ENCODE data around the gene FAT4. TPM values are rescaled to one million over a fixed set of nuclear protein-coding genes. Genes with fewer than 3 reads are reported as not detected.

Gene FAT4
- total and polyA plus RNA-seq, 2 of the 8 experiments (the other 6 are each of a cell fraction or from before 2014, with no cell fraction given): 1.3 to 5.3 TPM

- TF ChIP-seq RBBP5 (IDR thresholded peaks at IDR 0.05; ENCODE audit: borderline replicate concordance, low read depth, low read length): no peak
- TF ChIP-seq GTF2F1 (IDR thresholded peaks at IDR 0.05; ENCODE audit: borderline replicate concordance, low read depth, low read length): no peak
- no peak for TF ChIP-seq RFX5 (IDR thresholded peaks at IDR 0.05; ENCODE audit: borderline replicate concordance, low read depth, low read length)
- TF ChIP-seq BCL11A (IDR thresholded peaks at IDR 0.05; ENCODE audit: low read depth in 2 of 2, low read length in 2 of 2): no peak
- no peak for TF ChIP-seq SAP30 (IDR thresholded peaks at IDR 0.05; ENCODE audit: insufficient read depth, insufficient replicate concordance, low read length)
- TF ChIP-seq ASH2L (IDR thresholded peaks at IDR 0.05; ENCODE audit: low read length): no peak
- no peak for TF ChIP-seq RXRA (IDR thresholded peaks at IDR 0.05; ENCODE audit: insufficient read depth, low read depth, low read length)
- TF ChIP-seq CEBPB (IDR thresholded peaks at IDR 0.05; ENCODE audit: low read depth, low read length): no peak
Measured at GRCh38 chr4:125266901-125267604, 47.7 kb upstream of the FAT4 start (continued).
